ENCODE measurements around the gene ELF3.

DNA sequence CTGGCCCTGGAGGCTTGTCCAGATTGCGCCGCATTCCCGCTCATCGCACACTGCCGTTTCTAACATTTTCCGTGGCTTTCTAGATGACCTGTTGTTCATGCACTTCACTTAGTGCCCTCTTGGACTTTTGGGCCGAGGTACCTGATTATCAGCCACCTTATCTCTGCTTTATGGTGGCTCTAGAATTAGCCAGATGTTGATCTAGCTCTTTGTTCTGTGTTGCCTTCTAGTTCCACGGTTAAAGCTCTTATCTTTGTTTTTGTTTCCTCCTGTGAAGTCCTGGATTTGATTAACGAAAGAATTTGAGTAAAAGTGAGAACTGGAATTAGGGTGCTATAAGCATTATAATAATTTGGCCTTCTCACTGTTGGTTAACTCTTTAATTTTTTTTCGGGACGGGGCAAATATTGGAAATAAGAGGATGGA is 27.0 kb upstream of the ELF3 start:
- TF ChIP-seq, protein P1, sequence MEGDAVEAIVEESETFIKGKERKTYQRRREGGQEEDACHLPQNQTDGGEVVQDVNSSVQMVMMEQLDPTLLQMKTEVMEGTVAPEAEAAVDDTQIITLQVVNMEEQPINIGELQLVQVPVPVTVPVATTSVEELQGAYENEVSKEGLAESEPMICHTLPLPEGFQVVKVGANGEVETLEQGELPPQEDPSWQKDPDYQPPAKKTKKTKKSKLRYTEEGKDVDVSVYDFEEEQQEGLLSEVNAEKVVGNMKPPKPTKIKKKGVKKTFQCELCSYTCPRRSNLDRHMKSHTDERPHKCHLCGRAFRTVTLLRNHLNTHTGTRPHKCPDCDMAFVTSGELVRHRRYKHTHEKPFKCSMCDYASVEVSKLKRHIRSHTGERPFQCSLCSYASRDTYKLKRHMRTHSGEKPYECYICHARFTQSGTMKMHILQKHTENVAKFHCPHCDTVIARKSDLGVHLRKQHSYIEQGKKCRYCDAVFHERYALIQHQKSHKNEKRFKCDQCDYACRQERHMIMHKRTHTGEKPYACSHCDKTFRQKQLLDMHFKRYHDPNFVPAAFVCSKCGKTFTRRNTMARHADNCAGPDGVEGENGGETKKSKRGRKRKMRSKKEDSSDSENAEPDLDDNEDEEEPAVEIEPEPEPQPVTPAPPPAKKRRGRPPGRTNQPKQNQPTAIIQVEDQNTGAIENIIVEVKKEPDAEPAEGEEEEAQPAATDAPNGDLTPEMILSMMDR (IDR thresholded peaks at IDR 0.05; ENCODE audit: low read length) = no peak
- TF ChIP-seq EZH2 (IDR thresholded peaks at IDR 0.05; ENCODE audit: borderline replicate concordance, low read length) = no peak
